H1 (cell line): ENCODE measurements around the gene TUBE1. TPM values are rescaled to one million over a fixed set of nuclear protein-coding genes. Genes with fewer than 3 reads are reported as not detected.

Source experiments
- HDAC2 ChIP-seq, 2 experiments: fragments of 300-600 bp in 1 of 2; sonication (generic) in 1 of 2; IDR thresholded peaks; 2 replicates each; pipeline ENCODE4 v1.6.1; 2011 to 2012; ENCODE audit warnings: low read depth in 2 of 2, low read length in 2 of 2, mild to moderate bottlenecking in 2 of 2, moderate library complexity in 2 of 2, borderline replicate concordance in 1 of 2, inconsistent platforms in 1 of 2
- JUND ChIP-seq: IDR thresholded peaks from 2 replicates; pipeline ENCODE4 v1.6.1; 2011; ENCODE audit warnings: mild to moderate bottlenecking, improper control_type of control experiment, low read length
- KDM4A ChIP-seq: IDR thresholded peaks from one replicate; pipeline ENCODE4 v1.7.1; 2012; ENCODE audit warnings: low read depth, mild to moderate bottlenecking, moderate library complexity, low read length, inconsistent platforms; ENCODE audit not compliant: severe bottlenecking
- NRF1 ChIP-seq: IDR thresholded peaks from 2 replicates; pipeline ENCODE4 v1.6.1; 2011; ENCODE audit warnings: mild to moderate bottlenecking, low read depth, low read length, improper control_type of control experiment
- RAD21 ChIP-seq, 2 experiments: IDR thresholded peaks in 1 of 2; conservative IDR thresholded peaks in 1 of 2; 2 replicates each; pipeline ENCODE4 v1.6.1; 2011; ENCODE audit warnings: low read depth in 2 of 2, low read length in 2 of 2, improper control_type of control experiment in 1 of 2, inconsistent platforms in 1 of 2, mild to moderate bottlenecking in 1 of 2, moderate library complexity in 1 of 2
- SP1 ChIP-seq: IDR thresholded peaks from 2 replicates; pipeline ENCODE4 v1.6.1; 2011; ENCODE audit warnings: low read depth, low read length
- polyA plus RNA-seq, 7 experiments: library from polyadenylated mRNA; depleted of rRNA in 3 of 7; stranded (reverse) in 5 of 7; unstranded in 2 of 7; fragments of >200 nt in 5 of 7; fragments of 200-250 nt in 2 of 7; gene quantifications; 1 replicate in 5 of 7; 2 replicates in 1 of 7; 4 replicates in 1 of 7; pipeline versions ENCODE4 v1.2.1 to v1.2.3, GENCODE V29; 2011 to 2013; ENCODE audit warnings: missing spikeins in 2 of 7, mixed read lengths in 2 of 7
- total RNA-seq: library from RNA; stranded (reverse); fragmentation: NEBNext Ultra II Directional; extraction: Animal tissue kit (Norgen Biotek cat#: 25700); gene quantifications from 2 replicates; pipeline ENCODE4 v1.2.1, GENCODE V29; 2021
- TF ChIP-seq, protein P1 (sequence below): fragments of 300-600 bp; sonication (generic); IDR thresholded peaks from 2 replicates; pipeline ENCODE4 v1.7.1; 2012; ENCODE audit warnings: low read length, moderate library complexity, mild to moderate bottlenecking, inconsistent platforms; ENCODE audit not compliant: insufficient replicate concordance
- TF ChIP-seq, protein P2 (sequence below): IDR thresholded peaks from 2 replicates; pipeline ENCODE4 v1.6.1; 2012; ENCODE audit warnings: inconsistent platforms

The TUBE1 gene
- total and polyA plus RNA-seq, 2 of the 8 experiments (the other 6 are each of a cell fraction or from before 2014, with no cell fraction given), result 8.0 to 15.9 TPM

DNA sequence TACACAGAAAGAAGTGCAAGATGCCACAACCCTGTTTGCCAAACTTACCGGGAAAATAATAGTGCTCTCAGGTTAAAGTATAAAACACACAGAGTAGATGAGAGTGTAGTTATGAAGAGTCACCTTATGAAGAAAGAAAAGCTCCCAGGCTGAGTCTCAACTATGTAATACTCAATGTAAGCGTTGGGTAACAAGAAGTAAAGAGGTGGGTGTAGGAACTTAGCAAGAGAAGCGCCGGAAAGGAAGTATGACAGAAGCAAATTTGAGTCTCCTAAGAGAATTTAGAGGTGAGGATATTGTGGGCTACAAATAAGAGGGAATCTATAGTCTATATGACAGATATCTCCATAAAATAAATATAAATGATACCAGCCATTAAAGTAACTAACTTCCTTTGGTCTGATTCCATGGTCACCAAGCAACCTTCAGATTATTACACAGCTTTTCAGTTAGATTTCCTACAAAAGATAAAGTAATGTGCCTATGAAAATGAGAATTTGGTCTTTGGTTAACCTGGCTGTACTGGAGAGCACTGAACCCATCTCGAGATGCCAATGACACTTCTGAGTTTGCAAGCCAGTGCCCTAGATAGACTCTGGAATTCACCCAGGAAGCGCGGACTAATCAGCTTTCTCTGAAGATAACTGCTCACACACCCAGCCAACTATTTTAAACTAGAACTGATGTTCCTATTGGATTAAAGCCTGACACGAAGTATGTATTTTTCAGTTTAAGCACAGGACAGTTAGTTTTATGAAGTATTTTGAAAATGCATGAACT is 1.8 kb downstream of the TUBE1 start (continued):
- TF ChIP-seq, protein P1, sequence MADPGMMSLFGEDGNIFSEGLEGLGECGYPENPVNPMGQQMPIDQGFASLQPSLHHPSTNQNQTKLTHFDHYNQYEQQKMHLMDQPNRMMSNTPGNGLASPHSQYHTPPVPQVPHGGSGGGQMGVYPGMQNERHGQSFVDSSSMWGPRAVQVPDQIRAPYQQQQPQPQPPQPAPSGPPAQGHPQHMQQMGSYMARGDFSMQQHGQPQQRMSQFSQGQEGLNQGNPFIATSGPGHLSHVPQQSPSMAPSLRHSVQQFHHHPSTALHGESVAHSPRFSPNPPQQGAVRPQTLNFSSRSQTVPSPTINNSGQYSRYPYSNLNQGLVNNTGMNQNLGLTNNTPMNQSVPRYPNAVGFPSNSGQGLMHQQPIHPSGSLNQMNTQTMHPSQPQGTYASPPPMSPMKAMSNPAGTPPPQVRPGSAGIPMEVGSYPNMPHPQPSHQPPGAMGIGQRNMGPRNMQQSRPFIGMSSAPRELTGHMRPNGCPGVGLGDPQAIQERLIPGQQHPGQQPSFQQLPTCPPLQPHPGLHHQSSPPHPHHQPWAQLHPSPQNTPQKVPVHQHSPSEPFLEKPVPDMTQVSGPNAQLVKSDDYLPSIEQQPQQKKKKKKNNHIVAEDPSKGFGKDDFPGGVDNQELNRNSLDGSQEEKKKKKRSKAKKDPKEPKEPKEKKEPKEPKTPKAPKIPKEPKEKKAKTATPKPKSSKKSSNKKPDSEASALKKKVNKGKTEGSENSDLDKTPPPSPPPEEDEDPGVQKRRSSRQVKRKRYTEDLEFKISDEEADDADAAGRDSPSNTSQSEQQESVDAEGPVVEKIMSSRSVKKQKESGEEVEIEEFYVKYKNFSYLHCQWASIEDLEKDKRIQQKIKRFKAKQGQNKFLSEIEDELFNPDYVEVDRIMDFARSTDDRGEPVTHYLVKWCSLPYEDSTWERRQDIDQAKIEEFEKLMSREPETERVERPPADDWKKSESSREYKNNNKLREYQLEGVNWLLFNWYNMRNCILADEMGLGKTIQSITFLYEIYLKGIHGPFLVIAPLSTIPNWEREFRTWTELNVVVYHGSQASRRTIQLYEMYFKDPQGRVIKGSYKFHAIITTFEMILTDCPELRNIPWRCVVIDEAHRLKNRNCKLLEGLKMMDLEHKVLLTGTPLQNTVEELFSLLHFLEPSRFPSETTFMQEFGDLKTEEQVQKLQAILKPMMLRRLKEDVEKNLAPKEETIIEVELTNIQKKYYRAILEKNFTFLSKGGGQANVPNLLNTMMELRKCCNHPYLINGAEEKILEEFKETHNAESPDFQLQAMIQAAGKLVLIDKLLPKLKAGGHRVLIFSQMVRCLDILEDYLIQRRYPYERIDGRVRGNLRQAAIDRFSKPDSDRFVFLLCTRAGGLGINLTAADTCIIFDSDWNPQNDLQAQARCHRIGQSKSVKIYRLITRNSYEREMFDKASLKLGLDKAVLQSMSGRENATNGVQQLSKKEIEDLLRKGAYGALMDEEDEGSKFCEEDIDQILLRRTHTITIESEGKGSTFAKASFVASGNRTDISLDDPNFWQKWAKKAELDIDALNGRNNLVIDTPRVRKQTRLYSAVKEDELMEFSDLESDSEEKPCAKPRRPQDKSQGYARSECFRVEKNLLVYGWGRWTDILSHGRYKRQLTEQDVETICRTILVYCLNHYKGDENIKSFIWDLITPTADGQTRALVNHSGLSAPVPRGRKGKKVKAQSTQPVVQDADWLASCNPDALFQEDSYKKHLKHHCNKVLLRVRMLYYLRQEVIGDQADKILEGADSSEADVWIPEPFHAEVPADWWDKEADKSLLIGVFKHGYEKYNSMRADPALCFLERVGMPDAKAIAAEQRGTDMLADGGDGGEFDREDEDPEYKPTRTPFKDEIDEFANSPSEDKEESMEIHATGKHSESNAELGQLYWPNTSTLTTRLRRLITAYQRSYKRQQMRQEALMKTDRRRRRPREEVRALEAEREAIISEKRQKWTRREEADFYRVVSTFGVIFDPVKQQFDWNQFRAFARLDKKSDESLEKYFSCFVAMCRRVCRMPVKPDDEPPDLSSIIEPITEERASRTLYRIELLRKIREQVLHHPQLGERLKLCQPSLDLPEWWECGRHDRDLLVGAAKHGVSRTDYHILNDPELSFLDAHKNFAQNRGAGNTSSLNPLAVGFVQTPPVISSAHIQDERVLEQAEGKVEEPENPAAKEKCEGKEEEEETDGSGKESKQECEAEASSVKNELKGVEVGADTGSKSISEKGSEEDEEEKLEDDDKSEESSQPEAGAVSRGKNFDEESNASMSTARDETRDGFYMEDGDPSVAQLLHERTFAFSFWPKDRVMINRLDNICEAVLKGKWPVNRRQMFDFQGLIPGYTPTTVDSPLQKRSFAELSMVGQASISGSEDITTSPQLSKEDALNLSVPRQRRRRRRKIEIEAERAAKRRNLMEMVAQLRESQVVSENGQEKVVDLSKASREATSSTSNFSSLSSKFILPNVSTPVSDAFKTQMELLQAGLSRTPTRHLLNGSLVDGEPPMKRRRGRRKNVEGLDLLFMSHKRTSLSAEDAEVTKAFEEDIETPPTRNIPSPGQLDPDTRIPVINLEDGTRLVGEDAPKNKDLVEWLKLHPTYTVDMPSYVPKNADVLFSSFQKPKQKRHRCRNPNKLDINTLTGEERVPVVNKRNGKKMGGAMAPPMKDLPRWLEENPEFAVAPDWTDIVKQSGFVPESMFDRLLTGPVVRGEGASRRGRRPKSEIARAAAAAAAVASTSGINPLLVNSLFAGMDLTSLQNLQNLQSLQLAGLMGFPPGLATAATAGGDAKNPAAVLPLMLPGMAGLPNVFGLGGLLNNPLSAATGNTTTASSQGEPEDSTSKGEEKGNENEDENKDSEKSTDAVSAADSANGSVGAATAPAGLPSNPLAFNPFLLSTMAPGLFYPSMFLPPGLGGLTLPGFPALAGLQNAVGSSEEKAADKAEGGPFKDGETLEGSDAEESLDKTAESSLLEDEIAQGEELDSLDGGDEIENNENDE, result no peak
- TF ChIP-seq SP1 (no peak), RAD21 (IDR thresholded peaks at IDR 0.05 in 1 of 2, conservative IDR thresholded peaks at IDR 0.05 in 1 of 2; ENCODE audit: low read depth in 2 of 2, low read length in 2 of 2) (no peak), JUND (no peak), NRF1 (no peak), HDAC2 (IDR thresholded peaks at IDR 0.05; ENCODE audit: borderline replicate concordance in 1 of 2, low read depth in 2 of 2, low read length in 2 of 2) (no peak), KDM4A (no peak)
- TF ChIP-seq, protein P2, sequence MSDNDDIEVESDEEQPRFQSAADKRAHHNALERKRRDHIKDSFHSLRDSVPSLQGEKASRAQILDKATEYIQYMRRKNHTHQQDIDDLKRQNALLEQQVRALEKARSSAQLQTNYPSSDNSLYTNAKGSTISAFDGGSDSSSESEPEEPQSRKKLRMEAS, result no peak
